Measurements from ENCODE around the gene TIMD4.

DNA sequence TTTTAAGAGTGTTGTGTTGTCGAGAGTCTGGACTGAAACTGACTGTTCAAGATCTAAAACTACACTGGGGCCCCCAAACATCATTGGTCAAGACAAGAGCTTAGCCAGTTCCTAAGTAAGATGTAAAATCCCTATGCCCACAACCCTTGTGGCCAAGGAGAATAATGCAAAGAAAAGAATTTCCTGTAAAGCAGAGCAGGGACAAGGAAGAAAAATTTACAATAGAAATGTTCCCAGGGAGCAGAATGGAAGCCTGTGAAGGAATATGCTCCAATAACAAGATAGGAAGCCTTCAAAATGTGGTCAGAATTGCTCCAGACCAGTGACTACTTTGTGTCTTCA is 92.6 kb downstream of the TIMD4 start:
- TF ChIP-seq GATA2 (IDR thresholded peaks at IDR 0.05; ENCODE audit: low read depth, low read length) (no peak), GATA3 (IDR thresholded peaks at IDR 0.05; ENCODE audit: low read depth, low read length) (no peak)
